ENCODE results near the gene NELL1. TPM values are rescaled to one million over a fixed set of nuclear protein-coding genes. Genes with fewer than 3 reads are reported as not detected.

NELL1 gene
- total RNA-seq, 1 experiment from 2014 or later = 0.19 TPM

DNA sequence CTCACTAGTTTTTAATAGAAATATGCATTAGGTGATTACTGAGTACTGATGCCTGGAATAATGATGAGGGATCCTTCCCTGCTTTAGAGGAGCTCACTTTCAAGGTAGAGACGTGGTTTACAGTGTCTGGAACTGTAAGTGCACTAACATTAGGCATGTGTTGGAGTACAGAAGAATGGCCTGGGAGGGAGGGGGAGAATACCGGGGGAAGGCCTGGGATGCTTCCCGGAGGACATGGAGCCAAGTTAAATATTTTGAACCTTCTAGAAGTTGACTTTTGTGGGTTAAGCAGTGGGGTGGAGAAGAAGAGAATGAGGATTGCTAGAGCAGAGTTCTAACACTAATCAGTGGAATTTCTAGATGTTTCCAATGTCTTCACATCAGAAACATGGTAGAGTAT lies 261.6 kb downstream of the NELL1 start:
- Histone ChIP-seq H3K4me1 (ENCODE audit: low read length) (no peaks in the 10 kb centered on the region), H3K79me2 (ENCODE audit: low read length) (no peaks in the 10 kb centered on the region), H3K4me2 (ENCODE audit: low read depth, low read length, poor library complexity, severe bottlenecking) (no peak overlapping the region), H3K9ac (ENCODE audit: low read length) (no peak overlapping the region), H4K20me1 (ENCODE audit: insufficient read depth, low read depth, low read length) (no peaks in the 10 kb centered on the region), H3K36me3 (ENCODE audit: insufficient read depth, low read length) (no peaks in the 10 kb centered on the region), H2AFZ (ENCODE audit: low read length) (no peak overlapping the region), H3K9me2 (replicated peaks; ENCODE audit: insufficient read depth, low read length) (no peaks in the 10 kb centered on the region), H3K4me3 (ENCODE audit: low read length) (no peak overlapping the region), H3K27ac (ENCODE audit: low read length) (no peak overlapping the region), H3K9me3 (ENCODE audit: low read length) (no peaks in the 10 kb centered on the region), H3K27me3 (ENCODE audit: low read length) (no peaks in the 10 kb centered on the region)
- DNase-seq = no peak

DNA sequence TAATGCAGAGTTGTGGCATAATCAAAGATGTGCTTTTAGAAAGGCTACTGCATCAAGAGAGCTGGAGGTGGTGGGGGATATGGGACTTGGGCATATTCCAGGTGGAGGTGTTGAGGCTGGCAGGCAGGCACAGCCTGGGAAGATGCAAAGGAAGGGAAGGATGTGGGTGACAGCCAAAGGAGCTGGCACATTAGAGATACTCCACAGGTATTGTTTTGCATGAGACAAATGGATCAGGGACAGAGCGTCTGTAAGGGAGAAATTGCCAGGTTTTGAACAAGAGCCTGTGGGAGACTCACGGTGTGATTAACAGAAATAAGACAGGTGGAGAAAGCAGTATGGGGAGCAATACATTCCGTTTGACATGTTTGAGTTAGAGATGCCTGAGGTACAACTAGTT lies 263.7 kb downstream of the NELL1 start:
- no peaks in the 10 kb centered on the region for H3K27me3 ChIP-seq (ENCODE audit: low read length)
- H3K9me2 ChIP-seq (replicated peaks; ENCODE audit: insufficient read depth, low read length) = no peaks in the 10 kb centered on the region
- H3K36me3 ChIP-seq (ENCODE audit: insufficient read depth, low read length) = no peaks in the 10 kb centered on the region
- DNase-seq = no peak
- no peaks in the 10 kb centered on the region for H3K4me1 ChIP-seq (ENCODE audit: low read length)
- H3K4me3 ChIP-seq (ENCODE audit: low read length) = no peak overlapping the region
- no peaks in the 10 kb centered on the region for H3K79me2 ChIP-seq (ENCODE audit: low read length)
- H4K20me1 ChIP-seq (ENCODE audit: insufficient read depth, low read depth, low read length) = no peaks in the 10 kb centered on the region
- no peak overlapping the region for H3K9ac ChIP-seq (ENCODE audit: low read length)
- no peaks in the 10 kb centered on the region for H3K9me3 ChIP-seq (ENCODE audit: low read length)
- no peak overlapping the region for H2AFZ ChIP-seq (ENCODE audit: low read length)
- no peak overlapping the region for H3K4me2 ChIP-seq (ENCODE audit: low read depth, low read length, poor library complexity, severe bottlenecking)
- H3K27ac ChIP-seq (ENCODE audit: low read length) = no peak overlapping the region

DNA sequence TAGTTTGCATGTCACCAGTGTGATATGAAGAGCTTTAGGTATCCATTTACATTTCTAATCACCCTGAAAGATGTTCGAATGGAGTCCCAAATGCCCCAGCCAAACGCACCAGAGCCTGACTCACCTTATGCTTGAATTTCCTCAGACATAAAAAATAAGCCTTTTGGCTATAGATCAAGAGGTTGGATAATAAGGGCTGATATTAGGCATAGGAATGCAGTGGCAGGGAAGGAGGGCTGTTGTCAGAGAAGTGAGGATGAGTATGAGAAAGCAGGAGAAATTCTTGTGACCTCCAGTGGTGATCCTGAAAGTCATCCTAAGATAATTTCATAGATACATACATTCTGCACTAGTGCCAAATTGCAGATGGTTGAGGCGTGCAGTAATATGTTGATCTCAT lies 264.6 kb downstream of the NELL1 start:
- Histone ChIP-seq H3K4me3 (ENCODE audit: low read length) (no peak overlapping the region), H3K9me3 (ENCODE audit: low read length) (no peaks in the 10 kb centered on the region), H2AFZ (ENCODE audit: low read length) (no peak overlapping the region), H4K20me1 (ENCODE audit: insufficient read depth, low read depth, low read length) (no peaks in the 10 kb centered on the region), H3K9ac (ENCODE audit: low read length) (no peak overlapping the region), H3K9me2 (replicated peaks; ENCODE audit: insufficient read depth, low read length) (no peaks in the 10 kb centered on the region), H3K79me2 (ENCODE audit: low read length) (no peaks in the 10 kb centered on the region), H3K27me3 (ENCODE audit: low read length) (no peaks in the 10 kb centered on the region), H3K27ac (ENCODE audit: low read length) (no peak overlapping the region), H3K4me2 (ENCODE audit: low read depth, low read length, poor library complexity, severe bottlenecking) (no peak overlapping the region), H3K36me3 (ENCODE audit: insufficient read depth, low read length) (no peaks in the 10 kb centered on the region), H3K4me1 (ENCODE audit: low read length) (no peaks in the 10 kb centered on the region)
- DNase-seq = no peak

DNA sequence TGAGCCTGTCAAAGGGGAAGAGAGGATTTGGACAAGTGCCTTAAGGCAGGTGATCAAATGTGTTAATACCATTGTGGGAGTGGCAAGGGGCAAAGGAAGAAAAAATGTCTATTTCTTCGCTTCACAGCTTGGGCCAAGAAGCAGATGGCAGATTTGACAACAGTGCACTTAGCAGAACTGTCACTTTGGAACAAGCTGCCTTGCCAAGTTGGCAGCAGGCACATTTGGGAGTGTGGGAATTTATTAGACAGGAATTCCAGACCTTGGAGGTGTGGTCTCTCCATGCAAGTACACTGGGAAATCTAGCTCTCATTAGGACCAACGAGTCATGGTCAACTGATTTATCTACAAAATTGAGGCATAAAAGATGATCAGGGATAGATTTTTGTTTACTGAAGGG lies 265.1 kb downstream of the NELL1 start:
- DNase-seq = no peak
- no peaks in the 10 kb centered on the region for H3K27me3 ChIP-seq (ENCODE audit: low read length)
- H3K4me1 ChIP-seq (ENCODE audit: low read length) = no peaks in the 10 kb centered on the region
- H3K9me3 ChIP-seq (ENCODE audit: low read length) = no peaks in the 10 kb centered on the region
- H2AFZ ChIP-seq (ENCODE audit: low read length) = no peak overlapping the region
- no peak overlapping the region for H3K4me2 ChIP-seq (ENCODE audit: low read depth, low read length, poor library complexity, severe bottlenecking)
- H4K20me1 ChIP-seq (ENCODE audit: insufficient read depth, low read depth, low read length) = no peaks in the 10 kb centered on the region
- no peak overlapping the region for H3K27ac ChIP-seq (ENCODE audit: low read length)
- no peaks in the 10 kb centered on the region for H3K36me3 ChIP-seq (ENCODE audit: insufficient read depth, low read length)
- H3K9me2 ChIP-seq (replicated peaks; ENCODE audit: insufficient read depth, low read length) = no peaks in the 10 kb centered on the region
- no peak overlapping the region for H3K9ac ChIP-seq (ENCODE audit: low read length)
- H3K79me2 ChIP-seq (ENCODE audit: low read length) = no peaks in the 10 kb centered on the region
- H3K4me3 ChIP-seq (ENCODE audit: low read length) = no peak overlapping the region

DNA sequence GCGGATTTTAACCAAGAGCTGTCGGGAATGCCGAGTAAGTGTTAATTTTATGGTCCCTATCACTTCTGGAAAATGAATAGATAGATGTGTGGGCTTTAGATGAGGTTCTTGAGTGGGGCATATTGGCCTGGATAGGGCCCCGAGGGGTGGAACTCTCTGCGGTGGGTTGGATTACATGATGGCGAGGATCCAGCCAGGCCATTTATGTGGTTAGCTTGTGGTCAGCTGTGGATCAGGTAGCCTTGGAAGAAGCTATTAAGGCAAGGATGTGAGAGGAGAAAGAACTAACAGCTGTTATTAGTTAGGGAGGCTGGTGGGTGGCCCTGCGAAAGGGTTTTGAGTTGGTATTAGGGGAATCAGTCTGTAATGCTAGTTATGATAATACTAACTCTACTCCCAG lies 268.4 kb downstream of the NELL1 start:
- Histone ChIP-seq H3K4me1 (ENCODE audit: low read length) (no peaks in the 10 kb centered on the region), H3K9me3 (ENCODE audit: low read length) (no peaks in the 10 kb centered on the region), H3K9ac (ENCODE audit: low read length) (no peak overlapping the region), H3K9me2 (replicated peaks; ENCODE audit: insufficient read depth, low read length) (no peaks in the 10 kb centered on the region), H3K27ac (ENCODE audit: low read length) (no peak overlapping the region), H3K27me3 (ENCODE audit: low read length) (no peaks in the 10 kb centered on the region), H3K4me2 (ENCODE audit: low read depth, low read length, poor library complexity, severe bottlenecking) (no peak overlapping the region), H3K4me3 (ENCODE audit: low read length) (no peak overlapping the region), H3K79me2 (ENCODE audit: low read length) (no peaks in the 10 kb centered on the region), H2AFZ (ENCODE audit: low read length) (no peak overlapping the region), H4K20me1 (ENCODE audit: insufficient read depth, low read depth, low read length) (no peaks in the 10 kb centered on the region), H3K36me3 (ENCODE audit: insufficient read depth, low read length) (no peaks in the 10 kb centered on the region)
- no peak for DNase-seq

DNA sequence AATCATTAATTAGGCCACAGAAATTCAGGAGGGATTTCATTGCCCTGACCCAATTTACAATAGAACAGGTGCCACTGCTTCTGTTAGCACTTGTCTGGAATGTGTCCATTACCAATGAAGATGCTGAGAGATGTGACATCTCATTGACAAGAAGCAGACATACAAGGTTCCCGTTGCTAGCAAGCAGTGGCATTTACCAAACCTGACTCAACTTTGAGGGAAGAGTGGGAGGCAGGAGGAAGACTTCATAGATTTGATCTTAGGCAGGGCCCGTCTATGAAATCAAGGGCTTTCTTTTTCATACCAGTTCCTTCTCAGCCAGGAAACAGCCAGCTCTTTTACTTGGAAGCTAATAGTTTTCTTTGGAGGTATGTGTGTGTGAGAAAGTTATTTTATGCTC lies 280.2 kb downstream of the NELL1 start:
- Histone ChIP-seq H3K4me2 (ENCODE audit: low read depth, low read length, poor library complexity, severe bottlenecking) (no peak overlapping the region), H3K9ac (ENCODE audit: low read length) (no peak overlapping the region), H3K9me2 (replicated peaks; ENCODE audit: insufficient read depth, low read length) (no peaks in the 10 kb centered on the region), H2AFZ (ENCODE audit: low read length) (no peak overlapping the region), H3K27me3 (ENCODE audit: low read length) (no peaks in the 10 kb centered on the region), H3K36me3 (ENCODE audit: insufficient read depth, low read length) (no peaks in the 10 kb centered on the region), H3K79me2 (ENCODE audit: low read length) (no peaks in the 10 kb centered on the region), H3K9me3 (ENCODE audit: low read length) (no peaks in the 10 kb centered on the region), H3K27ac (ENCODE audit: low read length) (no peak overlapping the region), H3K4me1 (ENCODE audit: low read length) (no peaks in the 10 kb centered on the region), H3K4me3 (ENCODE audit: low read length) (no peak overlapping the region), H4K20me1 (ENCODE audit: insufficient read depth, low read depth, low read length) (no peaks in the 10 kb centered on the region)
- no peak for DNase-seq

DNA sequence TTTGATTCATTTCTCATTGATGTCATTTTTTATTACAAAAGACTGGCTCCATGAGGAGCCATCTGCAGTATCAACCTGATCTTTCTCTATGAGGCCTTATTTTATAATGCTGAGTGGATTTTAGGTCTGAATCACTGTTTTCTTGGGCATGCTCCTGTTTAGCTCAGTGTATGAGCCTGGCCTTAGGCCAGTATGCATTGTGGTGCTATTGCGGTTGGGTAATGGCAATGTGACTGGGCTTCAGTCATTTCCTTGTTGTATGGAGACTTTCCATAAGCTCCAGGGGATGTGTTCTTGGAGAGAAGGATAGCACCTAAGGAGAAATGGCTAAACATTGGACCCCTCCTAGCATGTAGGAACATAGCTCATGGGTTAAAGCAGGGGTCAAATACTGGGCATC lies 293.2 kb downstream of the NELL1 start:
- no peaks in the 10 kb centered on the region for H3K9me2 ChIP-seq (replicated peaks; ENCODE audit: insufficient read depth, low read length)
- H3K4me1 ChIP-seq (ENCODE audit: low read length) = no peaks in the 10 kb centered on the region
- H3K79me2 ChIP-seq (ENCODE audit: low read length) = no peaks in the 10 kb centered on the region

DNA sequence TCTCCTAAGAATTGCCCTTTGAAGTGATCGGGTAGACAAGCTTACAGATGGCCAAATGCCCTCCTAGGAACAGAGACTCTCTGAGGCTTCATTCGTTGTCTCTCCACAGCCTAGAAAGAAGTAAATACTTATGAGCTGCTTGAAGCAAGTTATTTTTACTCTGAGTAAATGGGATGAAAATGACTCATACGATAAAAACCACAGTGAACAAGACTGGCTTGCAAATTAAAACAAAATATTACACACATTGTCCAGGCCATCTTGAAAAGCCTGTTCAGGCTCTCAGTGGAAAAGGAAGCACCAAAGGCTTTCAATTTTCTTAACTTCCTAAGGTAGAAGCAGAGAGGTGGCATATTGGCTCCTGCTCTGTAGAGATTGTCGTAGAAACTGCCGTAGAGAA lies 294.2 kb downstream of the NELL1 start:
- DNase-seq = no peak
- Histone ChIP-seq H3K4me1 (ENCODE audit: low read length) (no peaks in the 10 kb centered on the region), H2AFZ (ENCODE audit: low read length) (no peak overlapping the region), H3K4me3 (ENCODE audit: low read length) (no peak overlapping the region), H3K36me3 (ENCODE audit: insufficient read depth, low read length) (no peaks in the 10 kb centered on the region), H3K4me2 (ENCODE audit: low read depth, low read length, poor library complexity, severe bottlenecking) (no peak overlapping the region), H3K9me2 (replicated peaks; ENCODE audit: insufficient read depth, low read length) (no peaks in the 10 kb centered on the region), H3K27ac (ENCODE audit: low read length) (no peak overlapping the region), H3K79me2 (ENCODE audit: low read length) (no peaks in the 10 kb centered on the region), H3K9ac (ENCODE audit: low read length) (no peak overlapping the region), H3K27me3 (ENCODE audit: low read length) (no peaks in the 10 kb centered on the region), H4K20me1 (ENCODE audit: insufficient read depth, low read depth, low read length) (no peaks in the 10 kb centered on the region), H3K9me3 (ENCODE audit: low read length) (no peaks in the 10 kb centered on the region)

More for the DNA sequence above, 293.2 kb downstream of the NELL1 start:
- Histone ChIP-seq H2AFZ (ENCODE audit: low read length) (no peak overlapping the region), H4K20me1 (ENCODE audit: insufficient read depth, low read depth, low read length) (no peaks in the 10 kb centered on the region), H3K36me3 (ENCODE audit: insufficient read depth, low read length) (no peaks in the 10 kb centered on the region), H3K27ac (ENCODE audit: low read length) (no peak overlapping the region), H3K27me3 (ENCODE audit: low read length) (no peaks in the 10 kb centered on the region), H3K4me2 (ENCODE audit: low read depth, low read length, poor library complexity, severe bottlenecking) (no peak overlapping the region), H3K4me3 (ENCODE audit: low read length) (no peak overlapping the region), H3K9me3 (ENCODE audit: low read length) (no peaks in the 10 kb centered on the region), H3K9ac (ENCODE audit: low read length) (no peak overlapping the region)
- no peak for DNase-seq

DNA sequence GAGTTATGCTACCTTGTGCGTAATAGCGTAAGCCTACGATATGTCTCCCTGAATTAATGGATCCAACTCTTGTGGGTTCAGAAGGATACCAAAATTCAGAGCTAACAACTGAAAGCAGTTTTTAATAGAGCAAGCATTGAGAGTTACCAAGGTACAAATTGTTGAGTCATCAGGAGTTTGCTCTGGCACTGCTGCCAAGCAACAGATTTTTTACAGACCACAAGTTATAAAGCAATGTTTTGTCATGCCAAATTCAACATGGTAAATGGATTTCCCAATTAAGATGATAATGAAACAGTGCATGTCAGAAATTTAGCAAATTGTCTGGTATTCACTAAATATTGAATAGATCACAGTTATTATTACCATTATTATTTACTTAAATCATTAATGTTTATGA lies 295.6 kb downstream of the NELL1 start:
- Histone ChIP-seq H3K27me3 (ENCODE audit: low read length) (no peaks in the 10 kb centered on the region), H3K9me2 (replicated peaks; ENCODE audit: insufficient read depth, low read length) (no peaks in the 10 kb centered on the region), H3K4me2 (ENCODE audit: low read depth, low read length, poor library complexity, severe bottlenecking) (no peak overlapping the region), H3K27ac (ENCODE audit: low read length) (no peak overlapping the region), H3K79me2 (ENCODE audit: low read length) (no peaks in the 10 kb centered on the region), H2AFZ (ENCODE audit: low read length) (no peak overlapping the region), H4K20me1 (ENCODE audit: insufficient read depth, low read depth, low read length) (no peaks in the 10 kb centered on the region), H3K9me3 (ENCODE audit: low read length) (no peaks in the 10 kb centered on the region), H3K36me3 (ENCODE audit: insufficient read depth, low read length) (no peaks in the 10 kb centered on the region), H3K4me1 (ENCODE audit: low read length) (no peaks in the 10 kb centered on the region), H3K4me3 (ENCODE audit: low read length) (no peak overlapping the region), H3K9ac (ENCODE audit: low read length) (no peak overlapping the region)
- no peak for DNase-seq

Measured in Karpas-422 (cell line).